ENCODE results near the gene TRIM14. TPM values are rescaled to one million over a fixed set of nuclear protein-coding genes. Genes with fewer than 3 reads are reported as not detected.

TRIM14 gene
- total and polyA plus RNA-seq, 10 of the 15 experiments (the other 5 are each of a cell fraction or from before 2014, with no cell fraction given) = 8.6 to 53.3 (median 35.7) TPM

- TF ChIP-seq NKRF (conservative IDR thresholded peaks at IDR 0.05) = no peak
- TF ChIP-seq LARP7 (IDR thresholded peaks at IDR 0.05) = no peak
- TF ChIP-seq DPF2 (IDR thresholded peaks at IDR 0.05) = peak; percentile 54; the same call in 1 of the 2 replicates
- TF ChIP-seq CBX3 (IDR thresholded peaks at IDR 0.05; ENCODE audit: borderline replicate concordance, low read depth) = no peak
- TF ChIP-seq RCOR1 (conservative IDR thresholded peaks at IDR 0.05; ENCODE audit: low read depth, low read length) = no peak
- no peak for TF ChIP-seq JUND (IDR thresholded peaks at IDR 0.05; ENCODE audit: low read depth, low read length)
- peak; percentile 85 for TF ChIP-seq RUNX3 (IDR thresholded peaks at IDR 0.05; ENCODE audit: low read length)
- no peak for TF ChIP-seq IRF3 (IDR thresholded peaks at IDR 0.05)
- TF ChIP-seq SMARCA5 (IDR thresholded peaks at IDR 0.05) = no peak
- TF ChIP-seq SP1 (IDR thresholded peaks at IDR 0.05; ENCODE audit: low read depth, low read length) = no peak
- TF ChIP-seq CREM (IDR thresholded peaks at IDR 0.05; ENCODE audit: low read depth) = 0 out of 2 replicates have a peak, but pooled peaks have one; percentile 23
- TF ChIP-seq REST (IDR thresholded peaks at IDR 0.05; ENCODE audit: low read depth, low read length) = no peak
- TF ChIP-seq EP300 (IDR thresholded peaks at IDR 0.05; ENCODE audit: borderline replicate concordance in 1 of 2, control insufficient read depth in 1 of 2, low read depth in 2 of 2, low read length in 2 of 2) = no peak
- TF ChIP-seq SKIL (IDR thresholded peaks at IDR 0.05; ENCODE audit: low read depth, poor library complexity, severe bottlenecking) = peak; percentile 45
- no peak for TF ChIP-seq ZBTB11 (CRISPR knock-in tag; IDR thresholded peaks at IDR 0.05)
- TF ChIP-seq ATF2 (IDR thresholded peaks at IDR 0.05; ENCODE audit: low read length) = peak; percentile 21; the same call in 1 of the 2 replicates
- TF ChIP-seq ZNF217 (IDR thresholded peaks at IDR 0.05) = no peak
Observed at GRCh38 chr9:98097836-98098235, 21.2 kb downstream of the TRIM14 start (continued).
